Measurements from ENCODE around the gene STAC2. TPM values are rescaled to one million over a fixed set of nuclear protein-coding genes. Genes with fewer than 3 reads are reported as not detected.

Gene STAC2
- total and polyA plus RNA-seq, 9 of the 15 experiments (the other 6 are each of a cell fraction or from before 2014, with no cell fraction given): not detected

DNA sequence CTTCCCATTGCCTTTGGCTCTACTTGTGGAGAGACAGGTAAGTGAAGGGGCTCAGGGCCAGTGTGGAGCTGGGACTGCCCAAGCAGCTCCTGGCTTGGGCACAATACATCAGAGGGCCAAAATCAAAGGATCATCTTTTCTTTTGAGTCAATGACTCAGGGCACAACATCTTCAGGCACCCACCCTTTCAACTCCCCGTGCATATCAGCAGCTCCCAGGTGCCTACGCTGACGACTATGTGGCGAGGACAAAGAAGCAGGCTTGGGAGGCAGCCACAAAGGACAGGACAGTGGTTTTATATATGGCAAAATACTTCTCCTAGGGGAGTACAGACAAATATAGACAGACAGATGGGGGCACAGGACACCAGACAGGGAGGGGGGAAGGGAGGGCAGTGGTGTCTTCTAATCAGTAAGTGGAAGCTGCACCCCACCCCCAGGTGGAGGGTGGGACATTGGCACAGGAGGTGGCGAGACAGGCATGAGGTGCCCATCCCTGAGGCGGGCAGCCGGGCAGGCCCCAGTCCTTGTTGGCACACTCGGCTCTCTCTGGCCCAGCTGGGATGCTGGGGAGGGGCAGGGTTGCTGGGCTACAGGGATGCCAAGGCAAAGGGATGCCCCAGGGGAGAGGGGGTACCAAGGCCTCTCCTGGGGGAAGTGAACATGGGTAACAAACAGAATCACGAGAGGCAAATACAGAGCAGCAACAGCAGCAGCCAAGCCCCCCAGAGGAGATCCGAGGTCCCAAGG is 52.0 kb downstream of the STAC2 start (continued):
- no peak for TF ChIP-seq TBP (optimal IDR thresholded peaks at IDR 0.05; ENCODE audit: low read depth, low read length)
- TF ChIP-seq, protein P1, sequence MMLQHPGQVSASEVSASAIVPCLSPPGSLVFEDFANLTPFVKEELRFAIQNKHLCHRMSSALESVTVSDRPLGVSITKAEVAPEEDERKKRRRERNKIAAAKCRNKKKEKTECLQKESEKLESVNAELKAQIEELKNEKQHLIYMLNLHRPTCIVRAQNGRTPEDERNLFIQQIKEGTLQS (IDR thresholded peaks at IDR 0.05): no peak
- TF ChIP-seq, protein P1 (CRISPR knock-in tag; conservative IDR thresholded peaks at IDR 0.05): no peak
- no peak for TF ChIP-seq TAF9B (IDR thresholded peaks at IDR 0.05; ENCODE audit: partially characterized antibody)
- TF ChIP-seq ZC3H8 (IDR thresholded peaks at IDR 0.05): no peak
- TF ChIP-seq KHSRP (IDR thresholded peaks at IDR 0.05): no peak
- TF ChIP-seq RCOR1 (IDR thresholded peaks at IDR 0.05; ENCODE audit: borderline replicate concordance in 1 of 2, low read depth in 2 of 2, low read length in 2 of 2): no peak
- no peak for TF ChIP-seq ZNF561 (CRISPR knock-in tag; conservative IDR thresholded peaks at IDR 0.05)
- TF ChIP-seq, protein P2, sequence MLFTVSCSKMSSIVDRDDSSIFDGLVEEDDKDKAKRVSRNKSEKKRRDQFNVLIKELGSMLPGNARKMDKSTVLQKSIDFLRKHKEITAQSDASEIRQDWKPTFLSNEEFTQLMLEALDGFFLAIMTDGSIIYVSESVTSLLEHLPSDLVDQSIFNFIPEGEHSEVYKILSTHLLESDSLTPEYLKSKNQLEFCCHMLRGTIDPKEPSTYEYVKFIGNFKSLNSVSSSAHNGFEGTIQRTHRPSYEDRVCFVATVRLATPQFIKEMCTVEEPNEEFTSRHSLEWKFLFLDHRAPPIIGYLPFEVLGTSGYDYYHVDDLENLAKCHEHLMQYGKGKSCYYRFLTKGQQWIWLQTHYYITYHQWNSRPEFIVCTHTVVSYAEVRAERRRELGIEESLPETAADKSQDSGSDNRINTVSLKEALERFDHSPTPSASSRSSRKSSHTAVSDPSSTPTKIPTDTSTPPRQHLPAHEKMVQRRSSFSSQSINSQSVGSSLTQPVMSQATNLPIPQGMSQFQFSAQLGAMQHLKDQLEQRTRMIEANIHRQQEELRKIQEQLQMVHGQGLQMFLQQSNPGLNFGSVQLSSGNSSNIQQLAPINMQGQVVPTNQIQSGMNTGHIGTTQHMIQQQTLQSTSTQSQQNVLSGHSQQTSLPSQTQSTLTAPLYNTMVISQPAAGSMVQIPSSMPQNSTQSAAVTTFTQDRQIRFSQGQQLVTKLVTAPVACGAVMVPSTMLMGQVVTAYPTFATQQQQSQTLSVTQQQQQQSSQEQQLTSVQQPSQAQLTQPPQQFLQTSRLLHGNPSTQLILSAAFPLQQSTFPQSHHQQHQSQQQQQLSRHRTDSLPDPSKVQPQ (CRISPR knock-in tag; IDR thresholded peaks at IDR 0.05; ENCODE audit: borderline replicate concordance): no peak
- no peak for TF ChIP-seq KDM2B (CRISPR knock-in tag; IDR thresholded peaks at IDR 0.05)
- TF ChIP-seq EGR1 (conservative IDR thresholded peaks at IDR 0.05): no peak
- no peak for TF ChIP-seq MEF2D (tag; conservative IDR thresholded peaks at IDR 0.05; ENCODE audit: low read depth)

Data from K562 (cell line).